ENCODE results near the gene NTN1.

- no peak for TF ChIP-seq CTCF (IDR thresholded peaks at IDR 0.05)
- TF ChIP-seq POLR2A (IDR thresholded peaks at IDR 0.05) = no peak
Measured at GRCh38 chr17:9004132-9004960, 17.0 kb upstream of the NTN1 start.

Data from uterus (tissue), 2 donors.